ENCODE data around the gene ABLIM3. TPM values are rescaled to one million over a fixed set of nuclear protein-coding genes. Genes with fewer than 3 reads are reported as not detected.

ABLIM3 gene
- total RNA-seq, 2 experiments from 2014 or later: not detected

DNA sequence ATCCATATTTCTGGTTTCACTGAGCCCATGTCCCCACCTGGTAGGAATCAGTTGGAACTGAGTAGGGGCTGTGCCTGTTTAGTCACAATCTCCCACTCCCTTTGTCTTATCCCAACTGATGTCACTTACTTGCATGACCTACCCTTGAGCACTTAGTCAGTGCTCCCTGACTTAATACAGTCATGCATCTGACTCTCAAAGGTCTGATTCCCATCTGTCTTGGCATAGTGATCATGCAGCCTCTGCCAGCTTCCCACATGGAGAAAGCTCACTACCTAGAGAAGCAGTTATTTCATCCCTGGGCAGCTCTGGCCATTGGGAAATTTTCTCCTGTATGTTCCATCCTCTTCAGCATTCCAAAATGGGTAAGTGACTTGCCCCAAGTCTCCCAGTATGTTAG, 24.8 kb downstream of the ABLIM3 start:
- no peak for DNase-seq (ENCODE audit: low spot score)

DNA sequence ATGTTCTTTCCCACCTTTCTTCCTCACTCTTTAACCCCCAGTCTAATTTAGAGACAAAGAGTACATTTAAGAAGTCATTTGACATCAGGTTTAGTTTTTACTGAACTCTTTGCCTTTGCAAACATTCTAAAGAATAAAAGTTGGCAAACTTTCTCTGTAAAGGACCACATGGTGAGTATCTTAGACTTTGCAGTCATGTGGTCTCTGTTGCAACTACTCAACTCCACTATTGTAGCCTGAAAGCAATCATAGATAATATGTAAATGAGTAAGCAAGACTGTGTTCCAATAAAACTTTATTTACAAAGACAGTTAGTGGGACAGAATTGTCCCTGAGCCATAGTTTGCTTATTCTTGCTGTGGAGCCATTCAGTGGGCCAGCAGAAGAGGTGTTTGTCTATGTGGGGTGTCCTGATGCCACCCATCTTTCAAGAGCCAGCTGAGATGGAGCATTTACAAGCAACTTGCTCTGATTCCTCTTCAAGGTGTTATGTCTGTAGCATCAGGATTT, 25.4 kb downstream of the ABLIM3 start:
- Histone ChIP-seq H3K9me2 (ENCODE audit: insufficient read depth, low read length) (no peaks in the 10 kb centered on the region), H3K79me2 (ENCODE audit: insufficient read depth, low read depth, low read length) (no peaks in the 10 kb centered on the region), H3K36me3 (ENCODE audit: insufficient read depth, low read length) (no peaks in the 10 kb centered on the region), H2AFZ (ENCODE audit: low read length) (no peak overlapping the region), H3K27ac (ENCODE audit: low read depth, low read length, poor library complexity, severe bottlenecking) (no peak overlapping the region), H3K9me3 (ENCODE audit: low read length) (no peaks in the 10 kb centered on the region), H4K20me1 (ENCODE audit: insufficient read depth, low read length) (no peaks in the 10 kb centered on the region), H3K4me2 (ENCODE audit: low read length) (no peak overlapping the region), H3K4me3 (ENCODE audit: low read depth, low read length, poor library complexity, severe bottlenecking) (no peak overlapping the region), H3K4me1 (ENCODE audit: insufficient read depth, low read length, poor library complexity, severe bottlenecking) (no peaks in the 10 kb centered on the region)
- ChIA-PET POLR2A (no interaction called here), CTCF (ENCODE audit: unreplicated experiment) (no interaction called here)
- TF ChIP-seq EZH2phosphoT487 (IDR thresholded peaks at IDR 0.05; ENCODE audit: borderline replicate concordance, low read depth, low read length) (no peak), CTCF (conservative IDR thresholded peaks at IDR 0.05; ENCODE audit: low read length) (no peak)
- intact Hi-C loops (cut with micrococcal nuclease; ENCODE audit: unreplicated experiment): no loop called here
- DNase-seq (ENCODE audit: low spot score): no peak
- no TSS peak for BruUV-seq (replicated peaks)

More for the DNA sequence above, 24.8 kb downstream of the ABLIM3 start:
- Histone ChIP-seq H3K36me3 (ENCODE audit: insufficient read depth, low read length) (no peaks in the 10 kb centered on the region), H3K4me1 (ENCODE audit: insufficient read depth, low read length, poor library complexity, severe bottlenecking) (no peaks in the 10 kb centered on the region), H3K79me2 (ENCODE audit: insufficient read depth, low read depth, low read length) (no peaks in the 10 kb centered on the region), H4K20me1 (ENCODE audit: insufficient read depth, low read length) (no peaks in the 10 kb centered on the region), H3K9me3 (ENCODE audit: low read length) (no peaks in the 10 kb centered on the region), H3K9me2 (ENCODE audit: insufficient read depth, low read length) (no peaks in the 10 kb centered on the region), H3K27ac (ENCODE audit: low read depth, low read length, poor library complexity, severe bottlenecking) (no peak overlapping the region), H3K4me2 (ENCODE audit: low read length) (no peak overlapping the region), H3K4me3 (ENCODE audit: low read depth, low read length, poor library complexity, severe bottlenecking) (no peak overlapping the region), H2AFZ (ENCODE audit: low read length) (no peak overlapping the region)
- intact Hi-C loops (cut with micrococcal nuclease; ENCODE audit: unreplicated experiment): no loop called here
- CTCF ChIA-PET (ENCODE audit: unreplicated experiment): no interaction called here
- no peak for TF ChIP-seq EZH2phosphoT487 (IDR thresholded peaks at IDR 0.05; ENCODE audit: borderline replicate concordance, low read depth, low read length)
- no peak for TF ChIP-seq CTCF (conservative IDR thresholded peaks at IDR 0.05; ENCODE audit: low read length)
- POLR2A ChIA-PET: interaction anchor here (0.5 kb wide), 1 partner anchor 18 kb away, joined by 3 read pairs; no protein-coding TSS in a partner anchor
- no TSS peak for BruUV-seq (replicated peaks)

- Histone ChIP-seq H3K4me2 (ENCODE audit: low read length) (no peak overlapping the region), H2AFZ (ENCODE audit: low read length) (no peak overlapping the region), H3K4me1 (ENCODE audit: insufficient read depth, low read length, poor library complexity, severe bottlenecking) (no peaks in the 10 kb centered on the region), H3K36me3 (ENCODE audit: insufficient read depth, low read length) (no peaks in the 10 kb centered on the region), H4K20me1 (ENCODE audit: insufficient read depth, low read length) (no peaks in the 10 kb centered on the region), H3K79me2 (ENCODE audit: insufficient read depth, low read depth, low read length) (no peaks in the 10 kb centered on the region), H3K4me3 (ENCODE audit: low read depth, low read length, poor library complexity, severe bottlenecking) (no peak overlapping the region), H3K27ac (ENCODE audit: low read depth, low read length, poor library complexity, severe bottlenecking) (no peak overlapping the region), H3K9me2 (ENCODE audit: insufficient read depth, low read length) (no peaks in the 10 kb centered on the region), H3K9me3 (ENCODE audit: low read length) (no peaks in the 10 kb centered on the region)
- no peak for DNase-seq (ENCODE audit: low spot score)
- CTCF ChIA-PET (ENCODE audit: unreplicated experiment): no interaction called here
- TF ChIP-seq CTCF (conservative IDR thresholded peaks at IDR 0.05; ENCODE audit: low read length): no peak
- POLR2A ChIA-PET: no interaction called here
- intact Hi-C loops (cut with micrococcal nuclease; ENCODE audit: unreplicated experiment): no loop called here
- no TSS peak for BruUV-seq (replicated peaks)
These were observed 27.1 kb downstream of the ABLIM3 start for GRCh38 chr5:149168276-149168906.

Data from OCI-LY7 (cell line).